SK-N-SH treated with all-trans-retinoic acid at 6 μM for 48 hours (cell line): ENCODE measurements around the gene SASH1.

ENCODE experiments used
- ATAC-seq: fragments of 200-7000 bp; cut with Tn5 transposase; 3 replicates; pipeline ENCODE4 v1.9.1; 2020; ENCODE audit warnings: mild to moderate bottlenecking, moderate library complexity
- ARNTL ChIP-seq: fragments of 450-650 bp; formaldehyde crosslinking; IDR thresholded peaks from 2 replicates; pipeline ENCODE4 v1.5.0; 2020; ENCODE audit warnings: low read depth, mild to moderate bottlenecking, moderate library complexity, borderline replicate concordance
- CSDC2 ChIP-seq: fragments of 250-450 bp; sonication (Bioruptor Pico); IDR thresholded peaks from 2 replicates; pipeline ENCODE4 v1.5.0; 2020; ENCODE audit warnings: mild to moderate bottlenecking, moderate library complexity
- OSR1 ChIP-seq: fragments of 250-450 bp; sonication (Bioruptor Pico); IDR thresholded peaks from 2 replicates; pipeline ENCODE4 v1.8.0; 2022; ENCODE audit warnings: moderate library complexity, mild to moderate bottlenecking, inconsistent platforms
- PATZ1 ChIP-seq: fragments of 250-450 bp; sonication (Bioruptor Pico); IDR thresholded peaks from 2 replicates; pipeline ENCODE4 v1.8.0; 2020; ENCODE audit warnings: mild to moderate bottlenecking, moderate library complexity, borderline replicate concordance
- PPARA ChIP-seq: fragments of 250-450 bp; sonication (Bioruptor Pico); IDR thresholded peaks from 2 replicates; pipeline ENCODE4 v1.5.0; 2020; ENCODE audit warnings: mild to moderate bottlenecking, borderline replicate concordance
- RARB ChIP-seq: fragments of 250-450 bp; sonication (Bioruptor Pico); IDR thresholded peaks from 2 replicates; pipeline ENCODE4 v1.8.0; 2021; ENCODE audit warnings: mild to moderate bottlenecking, moderate library complexity
- TOX ChIP-seq: fragments of 250-450 bp; sonication (Bioruptor Pico); IDR thresholded peaks from 2 replicates; pipeline ENCODE4 v1.8.0; 2021; ENCODE audit warnings: mild to moderate bottlenecking, moderate library complexity, borderline replicate concordance
- ZFP3 ChIP-seq: fragments of 250-450 bp; sonication (Bioruptor Pico); IDR thresholded peaks from 2 replicates; pipeline ENCODE4 v1.5.0; 2020; ENCODE audit warnings: mild to moderate bottlenecking, moderate library complexity
- ZFP30 ChIP-seq: fragments of 450-650 bp; formaldehyde crosslinking; IDR thresholded peaks from 2 replicates; pipeline ENCODE4 v1.5.0; 2022; ENCODE audit warnings: mild to moderate bottlenecking, moderate library complexity
- ZNF565 ChIP-seq: fragments of 450-650 bp; formaldehyde crosslinking; conservative IDR thresholded peaks from 2 replicates; pipeline ENCODE4 v1.5.0; 2020; ENCODE audit warnings: low read depth, mild to moderate bottlenecking, moderate library complexity
- ZNF70 ChIP-seq: fragments of 450-650 bp; formaldehyde crosslinking; IDR thresholded peaks from 2 replicates; pipeline ENCODE4 v1.5.0; 2020; ENCODE audit warnings: mild to moderate bottlenecking, moderate library complexity
- ZNF8 ChIP-seq: fragments of 450-650 bp; formaldehyde crosslinking; IDR thresholded peaks from 2 replicates; pipeline ENCODE4 v1.5.0; 2020; ENCODE audit warnings: mild to moderate bottlenecking, moderate library complexity
- TF ChIP-seq, protein P1 (sequence below): fragments of 250-450 bp; sonication (Bioruptor Pico); IDR thresholded peaks from 2 replicates; pipeline ENCODE4 v1.5.1; 2021; ENCODE audit warnings: mild to moderate bottlenecking, moderate library complexity
- TF ChIP-seq, protein P2 (sequence below): fragments of 250-450 bp; sonication (Bioruptor Pico); IDR thresholded peaks from 2 replicates; pipeline ENCODE4 v1.5.0; 2020; ENCODE audit warnings: mild to moderate bottlenecking, moderate library complexity
- TF ChIP-seq, protein P3 (sequence below): fragments of 250-450 bp; sonication (Bioruptor Pico); IDR thresholded peaks from 2 replicates; pipeline ENCODE4 v1.8.0; 2021; ENCODE audit warnings: low read depth, mild to moderate bottlenecking, moderate library complexity, borderline replicate concordance

SASH1 gene

DNA sequence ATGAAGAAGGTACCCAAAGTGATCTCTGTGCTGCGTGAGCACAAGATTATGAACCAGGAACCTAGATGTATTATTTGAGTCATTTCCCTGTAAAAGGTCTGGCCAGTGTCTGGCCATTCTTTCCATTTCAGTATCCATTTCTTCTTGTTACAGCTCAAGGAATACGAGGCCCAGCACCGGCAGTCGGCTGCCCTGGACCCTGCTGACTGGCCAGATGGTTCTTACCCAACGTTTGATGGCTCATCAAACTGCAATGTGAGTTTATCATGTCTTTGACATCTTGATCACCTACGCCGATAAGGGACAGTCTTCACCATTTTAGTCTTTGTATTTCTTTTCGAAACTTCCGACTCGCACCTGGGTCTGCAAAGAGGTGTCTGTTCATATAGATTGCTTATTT is 144.8 kb downstream of the SASH1 start:
- ATAC-seq = no peak
- TF ChIP-seq, protein P1, sequence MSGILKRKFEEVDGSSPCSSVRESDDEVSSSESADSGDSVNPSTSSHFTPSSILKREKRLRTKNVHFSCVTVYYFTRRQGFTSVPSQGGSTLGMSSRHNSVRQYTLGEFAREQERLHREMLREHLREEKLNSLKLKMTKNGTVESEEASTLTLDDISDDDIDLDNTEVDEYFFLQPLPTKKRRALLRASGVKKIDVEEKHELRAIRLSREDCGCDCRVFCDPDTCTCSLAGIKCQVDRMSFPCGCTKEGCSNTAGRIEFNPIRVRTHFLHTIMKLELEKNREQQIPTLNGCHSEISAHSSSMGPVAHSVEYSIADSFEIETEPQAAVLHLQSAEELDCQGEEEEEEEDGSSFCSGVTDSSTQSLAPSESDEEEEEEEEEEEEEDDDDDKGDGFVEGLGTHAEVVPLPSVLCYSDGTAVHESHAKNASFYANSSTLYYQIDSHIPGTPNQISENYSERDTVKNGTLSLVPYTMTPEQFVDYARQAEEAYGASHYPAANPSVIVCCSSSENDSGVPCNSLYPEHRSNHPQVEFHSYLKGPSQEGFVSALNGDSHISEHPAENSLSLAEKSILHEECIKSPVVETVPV = no peak
- TF ChIP-seq RARB (CRISPR knock-in tag) = no peak
- no peak for TF ChIP-seq ZFP3 (CRISPR knock-in tag)
- no peak for TF ChIP-seq ZNF565
- no peak for TF ChIP-seq ZNF70
- TF ChIP-seq, protein P2, sequence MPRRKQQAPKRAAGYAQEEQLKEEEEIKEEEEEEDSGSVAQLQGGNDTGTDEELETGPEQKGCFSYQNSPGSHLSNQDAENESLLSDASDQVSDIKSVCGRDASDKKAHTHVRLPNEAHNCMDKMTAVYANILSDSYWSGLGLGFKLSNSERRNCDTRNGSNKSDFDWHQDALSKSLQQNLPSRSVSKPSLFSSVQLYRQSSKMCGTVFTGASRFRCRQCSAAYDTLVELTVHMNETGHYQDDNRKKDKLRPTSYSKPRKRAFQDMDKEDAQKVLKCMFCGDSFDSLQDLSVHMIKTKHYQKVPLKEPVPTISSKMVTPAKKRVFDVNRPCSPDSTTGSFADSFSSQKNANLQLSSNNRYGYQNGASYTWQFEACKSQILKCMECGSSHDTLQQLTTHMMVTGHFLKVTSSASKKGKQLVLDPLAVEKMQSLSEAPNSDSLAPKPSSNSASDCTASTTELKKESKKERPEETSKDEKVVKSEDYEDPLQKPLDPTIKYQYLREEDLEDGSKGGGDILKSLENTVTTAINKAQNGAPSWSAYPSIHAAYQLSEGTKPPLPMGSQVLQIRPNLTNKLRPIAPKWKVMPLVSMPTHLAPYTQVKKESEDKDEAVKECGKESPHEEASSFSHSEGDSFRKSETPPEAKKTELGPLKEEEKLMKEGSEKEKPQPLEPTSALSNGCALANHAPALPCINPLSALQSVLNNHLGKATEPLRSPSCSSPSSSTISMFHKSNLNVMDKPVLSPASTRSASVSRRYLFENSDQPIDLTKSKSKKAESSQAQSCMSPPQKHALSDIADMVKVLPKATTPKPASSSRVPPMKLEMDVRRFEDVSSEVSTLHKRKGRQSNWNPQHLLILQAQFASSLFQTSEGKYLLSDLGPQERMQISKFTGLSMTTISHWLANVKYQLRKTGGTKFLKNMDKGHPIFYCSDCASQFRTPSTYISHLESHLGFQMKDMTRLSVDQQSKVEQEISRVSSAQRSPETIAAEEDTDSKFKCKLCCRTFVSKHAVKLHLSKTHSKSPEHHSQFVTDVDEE (CRISPR knock-in tag) = no peak
- no peak for TF ChIP-seq CSDC2 (CRISPR knock-in tag)

DNA sequence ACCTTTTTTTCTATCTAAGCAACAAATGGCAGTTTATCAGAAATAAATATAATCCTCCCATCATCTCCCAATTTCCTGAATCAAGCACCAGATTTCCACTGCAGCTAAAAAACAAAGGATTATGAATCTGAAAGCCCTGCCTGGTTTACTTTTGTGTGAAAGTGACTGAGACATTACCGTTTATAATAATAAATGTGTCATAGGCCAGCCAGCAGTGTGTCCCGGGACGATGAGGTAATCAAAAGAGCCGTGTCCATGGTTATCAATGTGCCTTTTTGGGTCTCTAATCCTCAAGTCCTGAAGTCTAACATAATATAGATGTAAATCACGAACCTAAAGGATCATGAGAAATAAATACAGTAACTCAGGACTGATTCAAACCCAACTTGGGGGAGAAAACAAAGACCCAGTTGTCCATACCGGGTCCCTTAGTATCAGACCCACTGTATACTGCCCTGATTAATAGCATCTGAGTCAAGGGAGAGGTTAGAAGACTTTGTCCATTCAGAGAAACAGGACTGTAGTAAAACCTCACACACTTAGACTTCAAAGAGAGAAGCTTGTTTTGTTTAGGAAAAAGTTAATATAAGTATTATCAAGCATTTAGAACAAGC is 149.1 kb downstream of the SASH1 start:
- no peak for TF ChIP-seq ZFP3 (CRISPR knock-in tag)
- TF ChIP-seq, protein P1 = no peak
- TF ChIP-seq OSR1 (CRISPR knock-in tag) = no peak
- TF ChIP-seq TOX (CRISPR knock-in tag) = no peak
- no peak for TF ChIP-seq ARNTL (CRISPR knock-in tag)
- TF ChIP-seq RARB (CRISPR knock-in tag) = no peak
- TF ChIP-seq, protein P2 (CRISPR knock-in tag) = no peak
- TF ChIP-seq CSDC2 (CRISPR knock-in tag) = no peak
- TF ChIP-seq, protein P3, sequence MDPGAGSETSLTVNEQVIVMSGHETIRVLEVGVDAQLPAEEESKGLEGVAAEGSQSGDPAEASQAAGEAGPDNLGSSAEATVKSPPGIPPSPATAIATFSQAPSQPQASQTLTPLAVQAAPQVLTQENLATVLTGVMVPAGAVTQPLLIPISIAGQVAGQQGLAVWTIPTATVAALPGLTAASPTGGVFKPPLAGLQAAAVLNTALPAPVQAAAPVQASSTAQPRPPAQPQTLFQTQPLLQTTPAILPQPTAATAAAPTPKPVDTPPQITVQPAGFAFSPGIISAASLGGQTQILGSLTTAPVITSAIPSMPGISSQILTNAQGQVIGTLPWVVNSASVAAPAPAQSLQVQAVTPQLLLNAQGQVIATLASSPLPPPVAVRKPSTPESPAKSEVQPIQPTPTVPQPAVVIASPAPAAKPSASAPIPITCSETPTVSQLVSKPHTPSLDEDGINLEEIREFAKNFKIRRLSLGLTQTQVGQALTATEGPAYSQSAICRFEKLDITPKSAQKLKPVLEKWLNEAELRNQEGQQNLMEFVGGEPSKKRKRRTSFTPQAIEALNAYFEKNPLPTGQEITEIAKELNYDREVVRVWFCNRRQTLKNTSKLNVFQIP = no peak
- no peak for TF ChIP-seq ZNF8
- ATAC-seq = peak; percentile 41; the same call in 2 of the 3 replicates

DNA sequence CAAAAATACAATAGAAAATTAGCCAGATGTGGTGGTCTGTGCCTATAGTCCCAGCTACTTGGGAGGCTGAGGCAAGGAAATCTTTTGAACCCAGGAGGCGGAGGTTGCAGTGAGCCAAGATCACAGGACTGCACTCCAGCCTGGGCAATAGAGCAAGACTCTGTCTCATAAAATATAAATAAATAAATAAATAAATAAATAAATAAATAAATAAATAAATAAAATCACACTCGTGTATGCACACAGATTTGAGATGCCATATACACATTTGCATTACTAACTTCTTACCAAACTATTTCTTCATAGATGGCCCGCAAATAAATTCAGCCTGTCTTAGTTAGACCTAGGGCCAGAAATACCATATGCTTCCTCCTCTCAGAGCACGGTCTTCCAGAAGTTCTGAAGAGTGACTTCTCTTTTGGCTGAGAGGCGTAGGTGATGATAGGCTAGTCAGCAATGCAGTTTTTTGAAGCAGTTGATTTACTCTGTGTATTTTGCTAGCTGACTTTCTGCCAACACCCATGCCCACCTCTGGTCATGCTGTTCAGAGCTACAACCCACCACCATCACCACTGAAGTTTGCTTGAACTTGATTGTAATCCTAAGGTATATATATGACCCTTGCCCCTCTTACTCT is 150.1 kb downstream of the SASH1 start:
- TF ChIP-seq ZFP3 (CRISPR knock-in tag) = no peak
- no peak for TF ChIP-seq ZNF8
- ATAC-seq = no peak

- no peak for ATAC-seq
- TF ChIP-seq OSR1 (CRISPR knock-in tag) (no peak), ZFP30 (CRISPR knock-in tag) (no peak), ARNTL (CRISPR knock-in tag) (no peak), PATZ1 (CRISPR knock-in tag) (no peak), PPARA (no peak)
- TF ChIP-seq, protein P1 = no peak
These were observed 150.8 kb downstream of the SASH1 start for GRCh38 chr6:148493424-148493823.
